ENCODE results near the gene SH3PXD2B. TPM values are rescaled to one million over a fixed set of nuclear protein-coding genes. Genes with fewer than 3 reads are reported as not detected.
"Not testable (repeated sequence)": the region's sequence is repeated elsewhere in the genome, so short reads cannot be mapped to it uniquely, and the experiment has no call there.

SH3PXD2B gene
- total and polyA plus RNA-seq, 2 donors (not counting 1 experiment from before 2014, with no cell fraction given): 12.6 to 21.1 TPM

DNA sequence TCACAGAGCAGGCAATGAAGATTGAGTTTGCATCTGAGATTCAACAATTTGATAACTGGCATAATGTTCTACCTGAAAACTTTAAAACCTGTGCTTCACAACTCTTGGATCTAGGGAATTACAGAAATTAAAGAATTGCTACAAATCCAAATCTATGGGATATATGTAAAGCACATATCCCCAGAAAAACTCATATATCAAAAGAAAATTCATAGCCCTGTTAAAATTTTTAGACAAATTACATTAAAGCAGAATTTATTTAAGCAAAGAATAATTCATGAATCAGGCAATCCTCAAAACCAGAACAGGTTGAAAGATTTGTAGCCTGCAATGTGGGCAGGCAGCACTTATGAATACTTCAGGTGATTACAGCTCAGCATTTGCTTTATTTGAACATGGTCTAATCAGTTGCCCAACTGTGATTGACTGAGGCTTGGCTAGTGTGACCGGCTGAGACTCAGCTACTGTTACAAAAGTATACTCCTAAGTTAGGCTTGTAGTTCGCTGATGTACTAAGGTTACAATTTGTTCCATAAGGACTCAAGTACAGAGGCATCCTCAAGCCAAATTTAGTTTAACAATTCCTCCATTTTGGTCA lies 160.5 kb downstream of the SH3PXD2B start:
- Histone ChIP-seq H3K4me3 (replicated peaks in 1 of 4; ENCODE audit: control extremely low read depth in 1 of 4, insufficient read depth in 1 of 4, low read depth in 3 of 4, low read length in 4 of 4) (no peak overlapping the region), H3K9ac (ENCODE audit: insufficient read depth, low read length) (no peak overlapping the region), H3K79me2 (ENCODE audit: control insufficient read depth, insufficient read depth, low read length) (no peaks in the 10 kb centered on the region), H4K20me1 (ENCODE audit: control insufficient read depth, extremely low read depth, insufficient read depth, low read length) (no peaks in the 10 kb centered on the region), H3K36me3 (ENCODE audit: control insufficient read depth, insufficient read depth, low read length) (no peaks in the 10 kb centered on the region), H3K27ac (ENCODE audit: insufficient read depth, low read length) (no peak overlapping the region), H3K9me3 (ENCODE audit: control insufficient read depth, insufficient read depth, low read depth, low read length) (no peaks in the 10 kb centered on the region), H3K4me2 (ENCODE audit: extremely low read depth, insufficient read depth, low read length) (no peak overlapping the region), H3K27me3 (ENCODE audit: control insufficient read depth, insufficient read depth, low read length) (peaks cover 5% of the 10 kb centered on the region), H2AFZ (ENCODE audit: low read length) (no peak overlapping the region), H3K4me1 (ENCODE audit: control insufficient read depth, extremely low read depth, insufficient read depth, low read length) (no peaks in the 10 kb centered on the region)
- no peak for TF ChIP-seq EZH2 (IDR thresholded peaks at IDR 0.05; ENCODE audit: low read length, missing control alignments)
- TF ChIP-seq, protein P1, sequence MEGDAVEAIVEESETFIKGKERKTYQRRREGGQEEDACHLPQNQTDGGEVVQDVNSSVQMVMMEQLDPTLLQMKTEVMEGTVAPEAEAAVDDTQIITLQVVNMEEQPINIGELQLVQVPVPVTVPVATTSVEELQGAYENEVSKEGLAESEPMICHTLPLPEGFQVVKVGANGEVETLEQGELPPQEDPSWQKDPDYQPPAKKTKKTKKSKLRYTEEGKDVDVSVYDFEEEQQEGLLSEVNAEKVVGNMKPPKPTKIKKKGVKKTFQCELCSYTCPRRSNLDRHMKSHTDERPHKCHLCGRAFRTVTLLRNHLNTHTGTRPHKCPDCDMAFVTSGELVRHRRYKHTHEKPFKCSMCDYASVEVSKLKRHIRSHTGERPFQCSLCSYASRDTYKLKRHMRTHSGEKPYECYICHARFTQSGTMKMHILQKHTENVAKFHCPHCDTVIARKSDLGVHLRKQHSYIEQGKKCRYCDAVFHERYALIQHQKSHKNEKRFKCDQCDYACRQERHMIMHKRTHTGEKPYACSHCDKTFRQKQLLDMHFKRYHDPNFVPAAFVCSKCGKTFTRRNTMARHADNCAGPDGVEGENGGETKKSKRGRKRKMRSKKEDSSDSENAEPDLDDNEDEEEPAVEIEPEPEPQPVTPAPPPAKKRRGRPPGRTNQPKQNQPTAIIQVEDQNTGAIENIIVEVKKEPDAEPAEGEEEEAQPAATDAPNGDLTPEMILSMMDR (conservative IDR thresholded peaks at IDR 0.05 in 1 of 2, IDR thresholded peaks at IDR 0.05 in 1 of 2; ENCODE audit: low read depth in 1 of 2, low read length in 2 of 2): no peak
- DNase-seq (ENCODE audit: low read depth in 2 of 2): no peak

DNA sequence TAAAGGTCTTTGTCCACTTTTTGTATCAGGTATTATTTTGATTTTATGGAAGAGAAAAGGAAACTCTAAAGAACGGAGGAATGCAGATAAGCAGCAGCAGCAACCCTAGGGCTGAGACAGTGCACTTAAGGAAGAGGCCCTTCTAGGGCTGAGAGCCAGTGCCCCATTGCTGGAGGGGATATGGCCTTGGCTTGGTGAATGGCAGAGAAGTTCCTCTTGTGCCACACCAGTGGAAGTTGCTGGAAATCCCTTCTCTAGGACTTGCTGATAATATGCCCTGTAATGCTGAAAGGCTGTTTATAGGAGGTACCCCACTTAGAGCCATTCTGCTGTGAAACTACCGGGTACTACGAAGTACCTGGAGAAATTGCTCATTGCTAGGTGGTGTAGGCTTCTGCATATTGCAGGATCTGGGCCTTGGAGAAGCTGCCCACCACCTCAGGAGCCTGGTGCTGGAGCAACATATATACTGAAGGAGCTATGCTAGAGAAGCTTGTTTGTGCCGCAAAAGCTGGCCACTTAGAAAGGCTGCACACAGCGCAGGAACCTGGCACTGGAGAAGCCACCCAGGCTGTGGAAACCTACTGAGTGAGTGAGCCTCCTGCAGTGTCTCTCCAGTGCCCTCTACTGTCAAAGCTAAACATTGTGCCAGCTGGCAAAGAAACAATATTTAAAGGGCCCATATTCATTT lies 161.1 kb downstream of the SH3PXD2B start:
- Histone ChIP-seq H3K27me3 (ENCODE audit: control insufficient read depth, insufficient read depth, low read length) (peaks cover 5% of the 10 kb centered on the region), H3K4me1 (ENCODE audit: control insufficient read depth, extremely low read depth, insufficient read depth, low read length) (no peaks in the 10 kb centered on the region), H2AFZ (ENCODE audit: low read length) (no peak overlapping the region), H3K9me3 (ENCODE audit: control insufficient read depth, insufficient read depth, low read depth, low read length) (no peaks in the 10 kb centered on the region), H3K27ac (ENCODE audit: insufficient read depth, low read length) (no peak overlapping the region), H3K4me3 (replicated peaks in 1 of 4; ENCODE audit: control extremely low read depth in 1 of 4, insufficient read depth in 1 of 4, low read depth in 3 of 4, low read length in 4 of 4) (no peak overlapping the region), H3K9ac (ENCODE audit: insufficient read depth, low read length) (no peak overlapping the region), H3K79me2 (ENCODE audit: control insufficient read depth, insufficient read depth, low read length) (no peaks in the 10 kb centered on the region), H4K20me1 (ENCODE audit: control insufficient read depth, extremely low read depth, insufficient read depth, low read length) (no peaks in the 10 kb centered on the region), H3K36me3 (ENCODE audit: control insufficient read depth, insufficient read depth, low read length) (no peaks in the 10 kb centered on the region), H3K4me2 (ENCODE audit: extremely low read depth, insufficient read depth, low read length) (no peak overlapping the region)
- DNase-seq (ENCODE audit: low read depth in 2 of 2): peak; percentile 61 to 77
- TF ChIP-seq EZH2 (IDR thresholded peaks at IDR 0.05; ENCODE audit: low read length, missing control alignments): no peak
- TF ChIP-seq, protein P1 (conservative IDR thresholded peaks at IDR 0.05 in 1 of 2, IDR thresholded peaks at IDR 0.05 in 1 of 2; ENCODE audit: low read depth in 1 of 2, low read length in 2 of 2): peak; percentile 83 to 85

DNA sequence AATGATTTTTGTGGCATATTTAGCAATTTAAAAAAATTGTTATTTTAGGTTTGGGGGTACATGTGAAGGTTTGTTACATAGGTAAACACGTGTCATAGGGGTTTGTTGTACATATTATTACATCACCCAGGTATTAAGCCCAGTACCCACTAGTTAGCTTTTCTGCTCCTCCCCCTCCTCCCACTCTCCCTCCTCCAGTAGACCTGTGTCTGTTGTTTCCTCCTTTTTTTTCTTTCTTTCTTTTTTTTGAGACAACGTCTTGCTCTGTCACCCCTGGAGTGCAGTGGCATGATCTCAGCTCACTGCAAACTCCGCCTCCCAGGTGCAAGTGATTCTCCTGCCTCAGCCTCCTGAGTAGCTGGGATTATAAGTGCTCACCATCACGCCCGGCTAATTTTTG lies 162.5 kb downstream of the SH3PXD2B start:
- H3K4me1 ChIP-seq (ENCODE audit: control insufficient read depth, extremely low read depth, insufficient read depth, low read length); H3K36me3 ChIP-seq (ENCODE audit: control insufficient read depth, insufficient read depth, low read length); H3K9me3 ChIP-seq (ENCODE audit: control insufficient read depth, insufficient read depth, low read depth, low read length); H3K27me3 ChIP-seq (ENCODE audit: control insufficient read depth, insufficient read depth, low read length); H3K79me2 ChIP-seq (ENCODE audit: control insufficient read depth, insufficient read depth, low read length); H2AFZ ChIP-seq (ENCODE audit: low read length); H3K27ac ChIP-seq (ENCODE audit: insufficient read depth, low read length); H3K9ac ChIP-seq (ENCODE audit: insufficient read depth, low read length); H3K4me2 ChIP-seq (ENCODE audit: extremely low read depth, insufficient read depth, low read length); H4K20me1 ChIP-seq (ENCODE audit: control insufficient read depth, extremely low read depth, insufficient read depth, low read length); H3K4me3 ChIP-seq (replicated peaks in 1 of 4; ENCODE audit: control extremely low read depth in 1 of 4, insufficient read depth in 1 of 4, low read depth in 3 of 4, low read length in 4 of 4); DNase-seq (ENCODE audit: low read depth in 2 of 2): not testable (repeated sequence)
